ENCODE data around the gene GTPBP10. TPM values are rescaled to one million over a fixed set of nuclear protein-coding genes. Genes with fewer than 3 reads are reported as not detected.

The GTPBP10 gene
- total and polyA plus RNA-seq, 2 of the 13 experiments (the other 11 are each of a cell fraction or from before 2014, with no cell fraction given) = 13.3 to 38.7 TPM

GRCh38 chr7:90411510-90411909 is 65.0 kb downstream of the GTPBP10 start:
- no peaks in the 10 kb centered on the region for H3K27me3 ChIP-seq (ENCODE audit: control insufficient read depth in 1 of 2, insufficient read depth in 2 of 2, low read length in 2 of 2)
- peaks cover 5 to 33% of the 10 kb centered on the region in 2 experiments; a peak in 4 of 5 replicates for H3K36me3 ChIP-seq (replicated peaks in 1 of 2; ENCODE audit: control insufficient read depth in 1 of 2, insufficient read depth in 2 of 2, low read length in 2 of 2)

GRCh38 chr7:90412458-90413184 is 66.1 kb downstream of the GTPBP10 start:
- peaks cover 38% of the 10 kb centered on the region for H3K79me2 ChIP-seq (ENCODE audit: insufficient read depth, low read length)
- in situ Hi-C loops (cut with HindIII; ENCODE audit: extremely low pct_ligation_motif_present, low pct_unique_long_range_greater_than_20kb) (loop anchor here (10.0 kb wide), 1 partner anchor 258 kb away; the partner anchor contains the start of gene STEAP1), intact Hi-C loops (cut with micrococcal nuclease; ENCODE audit: unreplicated experiment) (loop anchor here (1.0 to 5.0 kb wide), 3 partner anchors 66 to 260 kb away; partner anchors contain the start of genes GTPBP10 and STEAP1)
- no peak overlapping the region for H3K4me2 ChIP-seq (ENCODE audit: low read depth, low read length)
- H3K36me3 ChIP-seq (replicated peaks in 1 of 2; ENCODE audit: control insufficient read depth in 1 of 2, insufficient read depth in 2 of 2, low read length in 2 of 2) = peaks cover 5 to 38% of the 10 kb centered on the region in 2 experiments; a peak in 4 of 5 replicates
- no peaks in the 10 kb centered on the region for H3K27me3 ChIP-seq (ENCODE audit: control insufficient read depth in 1 of 2, insufficient read depth in 2 of 2, low read length in 2 of 2)
- ChIA-PET CTCF (ENCODE audit: low intra/inter-chr PET ratio, low total read pairs) (interaction anchor here (0.8 to 1.0 kb wide), 2 partner anchors 66 to 100 kb away, joined by 3 read pairs; partner anchors contain the start of gene GTPBP10), POLR2A (no interaction called here)
- no peak overlapping the region for H3K4me3 ChIP-seq (replicated peaks in 1 of 3; ENCODE audit: insufficient read depth in 1 of 3, low read depth in 2 of 3, low read length in 3 of 3)
- BruUV-seq (replicated peaks) = no TSS peak
- peaks cover 50% of the 10 kb centered on the region for H3K4me1 ChIP-seq (ENCODE audit: insufficient read depth, low read length)
- FAIRE-seq (peak; percentile 52), DNase-seq (ENCODE audit: low spot score) (peak; percentile 44), ATAC-seq (peak; percentile 94)
- H3K27ac ChIP-seq (ENCODE audit: extremely low read length, insufficient read depth, low read length) = no peak overlapping the region
- H3K9me3 ChIP-seq (ENCODE audit: low read length) = no peaks in the 10 kb centered on the region
- H3K9ac ChIP-seq (ENCODE audit: insufficient read depth, low read depth, low read length) = no peak overlapping the region
- no peak overlapping the region for H2AFZ ChIP-seq (ENCODE audit: low read length)
- 90% methylated on average over 10 of the region's 11 CpGs for WGBS (ENCODE audit: low lambda C conversion rate)
- H4K20me1 ChIP-seq (ENCODE audit: insufficient read depth, low read length) = no peaks in the 10 kb centered on the region
- TF ChIP-seq ZMYM4 (CRISPR knock-in tag; IDR thresholded peaks at IDR 0.05) (peak; percentile 44; the same call in 1 of the 2 replicates), ZNF768 (CRISPR knock-in tag; IDR thresholded peaks at IDR 0.05) (peak; percentile 49; the same call in 1 of the 2 replicates), PLSCR1 (CRISPR knock-in tag; IDR thresholded peaks at IDR 0.05; ENCODE audit: borderline replicate concordance) (no peak), ZNF687 (CRISPR knock-in tag; IDR thresholded peaks at IDR 0.05) (peak; percentile 39; the same call in 1 of the 2 replicates), SIX4 (CRISPR knock-in tag; IDR thresholded peaks at IDR 0.05) (no peak)

More at GRCh38 chr7:90411510-90411909, 65.0 kb downstream of the GTPBP10 start:
- Histone ChIP-seq H3K4me1 (ENCODE audit: insufficient read depth, low read length) (peaks cover 61% of the 10 kb centered on the region), H3K4me2 (ENCODE audit: low read depth, low read length) (no peak overlapping the region), H3K27ac (ENCODE audit: extremely low read length, insufficient read depth, low read length) (no peak overlapping the region), H3K4me3 (replicated peaks in 1 of 3; ENCODE audit: insufficient read depth in 1 of 3, low read depth in 2 of 3, low read length in 3 of 3) (no peak overlapping the region), H4K20me1 (ENCODE audit: insufficient read depth, low read length) (no peaks in the 10 kb centered on the region), H2AFZ (ENCODE audit: low read length) (no peak overlapping the region), H3K9me3 (ENCODE audit: low read length) (no peaks in the 10 kb centered on the region), H3K9ac (ENCODE audit: insufficient read depth, low read depth, low read length) (no peak overlapping the region), H3K79me2 (ENCODE audit: insufficient read depth, low read length) (peaks cover 38% of the 10 kb centered on the region)
- TF ChIP-seq ARNT2 (CRISPR knock-in tag; IDR thresholded peaks at IDR 0.05; ENCODE audit: low read depth) (no peak), NKX3-1 (CRISPR knock-in tag; IDR thresholded peaks at IDR 0.05) (no peak), PAX8 (CRISPR knock-in tag; IDR thresholded peaks at IDR 0.05; ENCODE audit: borderline replicate concordance) (no peak), PHF20 (CRISPR knock-in tag; IDR thresholded peaks at IDR 0.05) (no peak), ELF3 (CRISPR knock-in tag; IDR thresholded peaks at IDR 0.05) (0 out of 2 replicates have a peak, but pooled peaks have one; percentile 35), MIXL1 (CRISPR knock-in tag; IDR thresholded peaks at IDR 0.05) (no peak), EP300 (IDR thresholded peaks at IDR 0.05; ENCODE audit: low read depth in 2 of 2, low read length in 2 of 2) (peak in 1 of 2 experiments; percentile 23; a peak in 1 of 4 replicates), EP300 (CRISPR knock-in tag; IDR thresholded peaks at IDR 0.05; ENCODE audit: borderline replicate concordance) (no peak)
- BruUV-seq (replicated peaks) = no TSS peak
- no peak for ATAC-seq
- DNase-seq (ENCODE audit: low spot score) = peak; percentile 9
- in situ Hi-C loops (cut with HindIII; ENCODE audit: extremely low pct_ligation_motif_present, low pct_unique_long_range_greater_than_20kb) = loop anchor here (10.0 kb wide), 1 partner anchor 257 kb away; the partner anchor contains the start of gene STEAP1
- WGBS (ENCODE audit: low lambda C conversion rate) = 98% methylated on average over 2 of the region's 2 CpGs
- intact Hi-C loops (cut with micrococcal nuclease; ENCODE audit: unreplicated experiment) = loop anchor here (5.0 kb wide), 1 partner anchor 259 kb away; the partner anchor contains the start of gene STEAP1
- FAIRE-seq = no peak
- ChIA-PET CTCF (ENCODE audit: low intra/inter-chr PET ratio, low total read pairs) (no interaction called here), POLR2A (no interaction called here)
